HG02763 (cell line): ENCODE results near the gene EPHA4.

Experiments
- ATAC-seq: cut with Tn5 transposase; IDR thresholded peaks from one replicate; pipeline ENCODE4 v1.9.1; 2021; ENCODE audit warnings: mild to moderate bottlenecking, moderate library complexity; ENCODE audit not compliant: unreplicated experiment

EPHA4 gene

GRCh38 chr2:221480821-221481220 lies 91.3 kb downstream of the EPHA4 start:
- ATAC-seq = no peak

DNA sequence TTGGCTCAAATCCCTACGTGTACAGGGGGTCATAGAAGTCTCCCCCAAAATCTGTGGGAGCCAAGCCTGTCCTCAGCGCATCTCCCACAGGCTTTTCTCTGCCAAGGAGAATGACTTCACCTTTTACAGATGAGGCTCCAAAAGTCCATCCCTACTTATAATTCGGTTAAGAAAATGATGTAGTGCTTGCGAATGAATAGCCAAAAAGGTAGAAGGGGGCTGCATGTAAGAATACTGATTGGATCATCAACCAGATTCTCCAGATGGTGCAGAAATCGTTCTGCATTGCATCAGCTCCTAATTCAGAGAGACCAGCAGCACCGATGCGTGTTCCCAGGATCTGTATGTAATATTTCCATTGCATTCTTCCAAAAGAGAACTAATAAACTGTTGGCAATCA lies 91.9 kb downstream of the EPHA4 start:
- no peak for ATAC-seq

DNA sequence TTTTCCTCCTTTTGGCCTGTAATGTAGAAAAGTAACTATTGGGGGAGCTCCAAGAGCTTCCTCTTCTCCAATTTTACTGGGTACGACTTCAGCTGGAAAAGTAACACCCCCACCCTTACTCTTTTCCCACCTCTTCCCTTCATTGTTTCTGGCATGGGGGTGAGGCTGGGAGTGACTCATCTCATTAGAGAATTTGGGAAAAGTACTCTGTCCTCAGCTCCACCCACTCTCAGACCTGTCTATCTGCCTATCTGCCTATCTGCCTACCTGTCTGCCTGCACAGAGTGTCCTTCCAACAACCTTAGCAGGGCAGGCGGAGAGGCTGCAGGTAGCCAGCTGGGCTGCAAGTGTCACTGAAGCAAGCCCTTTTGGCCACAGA lies 93.6 kb downstream of the EPHA4 start:
- no peak for ATAC-seq

DNA sequence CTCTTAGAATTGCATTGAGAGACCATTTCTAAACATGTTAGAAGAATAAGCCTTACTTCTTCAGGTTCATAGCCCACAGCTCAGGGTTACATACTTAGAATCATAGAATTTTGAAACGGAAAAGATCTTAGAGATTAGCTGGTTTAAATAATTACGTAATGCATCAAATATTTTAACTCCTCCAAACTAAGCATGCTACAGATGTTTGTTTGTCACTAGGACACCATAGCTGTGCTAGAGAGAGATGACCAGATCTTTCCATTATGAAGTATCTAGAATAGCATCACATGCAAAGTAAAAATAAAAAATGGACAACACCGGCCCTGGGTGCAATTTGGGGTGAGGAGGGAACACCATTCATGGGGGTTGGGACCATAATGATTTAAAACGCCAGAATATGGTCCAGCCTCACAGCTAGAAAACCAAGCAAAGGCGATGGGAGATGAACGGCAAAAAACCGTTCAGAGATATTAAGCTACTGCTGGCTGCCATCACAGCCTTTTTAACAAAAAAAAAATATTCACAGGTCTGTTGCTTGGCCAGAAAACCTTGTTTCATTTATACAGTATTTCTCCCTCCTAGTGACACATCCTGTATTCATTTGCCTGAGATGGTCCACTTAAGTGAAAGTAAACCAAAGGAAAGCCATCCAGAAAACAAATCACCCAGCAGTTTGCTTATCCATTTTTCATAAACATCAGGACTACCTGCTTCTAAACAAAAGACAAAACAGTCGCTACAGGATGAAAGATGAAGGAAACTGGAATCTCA lies 94.2 kb downstream of the EPHA4 start:
- ATAC-seq = no peak

DNA sequence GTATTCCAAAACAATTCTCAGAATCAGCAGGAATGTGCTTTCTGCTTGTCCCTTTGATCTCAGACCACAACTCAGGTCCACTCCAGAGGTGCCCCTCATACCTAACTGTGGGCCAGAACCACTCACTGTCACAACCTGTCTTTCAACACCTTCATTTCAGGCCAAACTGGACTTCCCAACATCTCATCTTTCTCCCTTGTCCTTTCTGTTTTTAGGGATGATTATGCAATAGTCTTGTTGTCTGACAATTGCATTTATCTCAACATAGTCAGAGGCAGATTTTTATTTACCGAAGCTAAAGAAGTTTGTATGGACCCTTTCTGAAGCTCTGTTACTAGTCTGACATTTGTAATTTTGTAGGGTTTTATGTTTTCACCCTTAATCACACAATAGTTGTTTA lies 95.9 kb downstream of the EPHA4 start:
- ATAC-seq = no peak

- ATAC-seq = no peak
Measured at GRCh38 chr2:221473451-221473850, 98.7 kb downstream of the EPHA4 start.

DNA sequence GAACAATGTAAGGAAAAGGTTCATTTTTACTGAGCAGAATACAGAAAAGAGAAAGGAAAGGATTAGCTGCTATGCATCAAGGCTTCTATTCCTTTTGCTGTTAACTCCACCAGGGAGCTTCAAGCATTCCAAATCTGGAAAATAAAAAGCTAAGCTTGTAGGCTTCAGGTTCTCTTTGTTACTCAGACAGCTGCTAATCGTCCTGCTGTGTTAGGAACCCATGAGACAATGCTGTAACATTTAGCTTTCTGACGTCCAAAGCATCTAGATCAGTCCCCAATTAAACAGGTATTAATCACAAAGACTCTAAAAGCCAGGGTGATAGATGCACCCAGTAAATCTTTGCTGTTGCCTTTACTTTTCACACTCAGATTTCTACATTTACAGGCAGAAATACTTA lies 103.8 kb downstream of the EPHA4 start:
- no peak for ATAC-seq

- no peak for ATAC-seq
Measured at GRCh38 chr2:221467610-221468009, 104.5 kb downstream of the EPHA4 start.

DNA sequence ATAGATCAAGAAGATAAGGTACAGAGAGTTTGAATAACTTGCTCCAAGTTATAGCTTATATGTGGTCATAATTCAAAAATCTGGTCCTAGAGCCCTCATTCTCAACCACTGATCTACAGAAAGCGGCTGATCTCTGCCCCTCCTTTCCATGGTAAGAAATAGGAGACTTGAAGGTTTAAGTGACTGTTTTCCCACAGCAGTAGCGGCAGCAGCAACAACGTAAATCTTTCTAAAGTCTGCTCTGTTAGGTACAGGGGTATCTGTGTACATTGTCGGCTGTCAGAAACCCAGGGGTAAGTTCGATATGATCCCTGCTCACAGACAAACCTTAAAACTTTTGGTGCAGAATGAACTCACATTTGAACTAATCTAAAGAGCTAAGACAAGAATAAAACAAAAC lies 105.4 kb downstream of the EPHA4 start:
- ATAC-seq = no peak

- ATAC-seq = no peak
Measured at GRCh38 chr2:221465776-221466175, 106.3 kb downstream of the EPHA4 start.

DNA sequence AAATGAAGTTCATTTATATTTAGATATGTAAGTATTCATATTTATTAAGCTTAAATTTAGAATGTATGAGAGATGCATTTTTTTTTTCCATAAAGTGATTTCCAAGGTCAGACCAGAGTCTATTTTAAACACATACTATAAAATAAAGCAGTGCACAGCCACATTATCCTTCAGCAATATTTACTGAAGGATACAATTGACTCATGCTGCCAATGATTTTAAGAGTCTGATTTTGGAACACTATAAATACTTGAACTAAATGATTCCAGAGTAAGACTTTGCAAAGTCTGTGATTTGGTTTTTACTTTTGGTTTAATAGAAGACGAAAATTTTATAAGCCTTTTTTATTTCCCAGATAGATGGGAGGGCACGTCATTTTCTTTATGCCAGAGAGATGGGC lies 107.1 kb downstream of the EPHA4 start:
- no peak for ATAC-seq

DNA sequence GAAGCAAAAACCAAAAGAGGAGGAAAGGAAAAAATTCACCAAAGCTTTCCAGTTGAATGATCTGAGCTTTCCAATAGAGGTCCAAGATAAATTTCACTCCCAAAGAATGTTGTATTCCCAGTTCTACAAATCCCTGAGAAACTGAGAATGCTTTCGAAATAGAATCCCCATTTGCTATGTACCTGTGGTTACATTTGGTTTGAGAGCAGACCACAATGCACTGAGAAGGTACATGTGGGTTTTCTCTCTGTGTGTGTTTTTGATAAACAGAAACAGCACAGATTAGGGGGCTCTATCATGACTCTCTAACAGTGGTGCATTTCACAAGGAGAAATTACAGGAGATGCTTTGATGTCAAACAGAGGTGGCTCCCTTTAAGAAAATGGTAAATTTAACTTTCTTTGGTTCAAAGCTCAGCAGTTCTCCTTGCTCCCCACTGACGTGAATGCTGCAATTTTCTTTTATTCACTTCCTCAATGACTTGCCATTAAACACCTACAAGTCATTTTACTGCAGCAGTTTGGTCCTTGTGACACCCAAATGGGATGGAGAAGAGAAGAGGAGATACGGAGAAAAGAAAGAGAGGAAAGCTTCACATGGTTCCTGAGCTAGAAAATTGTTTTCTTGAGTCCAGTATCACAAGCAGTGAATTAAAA lies 108.7 kb downstream of the EPHA4 start:
- ATAC-seq = no peak

- no peak for ATAC-seq
Measured at GRCh38 chr2:221461901-221462300, 110.2 kb downstream of the EPHA4 start.

- ATAC-seq = no peak
Measured at GRCh38 chr2:221460136-221460535, 112.0 kb downstream of the EPHA4 start.

- ATAC-seq = no peak
Measured at GRCh38 chr2:221458578-221458977, 113.5 kb downstream of the EPHA4 start.

GRCh38 chr2:221455214-221455613 lies 116.9 kb downstream of the EPHA4 start:
- no peak for ATAC-seq

- no peak for ATAC-seq
Measured at GRCh38 chr2:221454459-221455105, 117.5 kb downstream of the EPHA4 start.

GRCh38 chr2:221451862-221452788 lies 120.0 kb downstream of the EPHA4 start:
- no peak for ATAC-seq

DNA sequence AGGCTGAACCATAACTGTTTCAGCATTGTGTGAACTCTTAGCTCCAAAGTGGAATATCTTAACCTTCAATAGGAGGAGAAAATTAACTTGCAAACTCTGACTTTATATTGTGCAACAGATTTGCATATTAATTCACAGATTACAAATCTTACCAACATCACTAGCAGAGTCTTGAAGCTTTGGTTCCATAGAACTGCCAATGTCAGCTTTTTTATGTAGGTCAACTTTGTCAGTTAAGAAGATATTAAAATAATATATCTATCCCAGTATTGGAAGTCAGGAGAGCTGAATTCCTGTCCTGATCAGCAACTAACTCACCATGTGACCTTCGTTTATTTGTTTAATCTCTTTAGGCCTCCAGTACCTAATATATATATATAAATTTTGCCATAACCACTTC lies 121.8 kb downstream of the EPHA4 start:
- ATAC-seq = no peak

- no peak for ATAC-seq
Measured at GRCh38 chr2:221449406-221449805, 122.7 kb downstream of the EPHA4 start.

- ATAC-seq = no peak
Measured at GRCh38 chr2:221448844-221449390, 123.2 kb downstream of the EPHA4 start.
